B cell (primary cell): ENCODE results near the gene PTGDR2.

Experiments used
- CTCF ChIP-seq: fragments of 200-600 bp; IDR thresholded peaks from one replicate; pipeline ENCODE4 v1.8.0; 2022; ENCODE audit warnings: antibody characterized with exemption, mild to moderate bottlenecking
- EZH2 ChIP-seq: IDR thresholded peaks from 2 replicates; pipeline ENCODE4 v1.6.1; 2012; ENCODE audit warnings: borderline replicate concordance, low read depth, mild to moderate bottlenecking, moderate library complexity, low read length; ENCODE audit not compliant: insufficient read depth, poor library complexity, severe bottlenecking

GRCh38 chr11:60809691-60810090 is 46.1 kb downstream of the PTGDR2 start:
- TF ChIP-seq CTCF, result no peak
- no peak for TF ChIP-seq EZH2
